Measurements from ENCODE around the gene KRTAP12-4.
"Not testable (repeated sequence)": the region's sequence is repeated elsewhere in the genome, so short reads cannot be mapped to it uniquely, and the experiment has no call there.

Gene KRTAP12-4

DNA sequence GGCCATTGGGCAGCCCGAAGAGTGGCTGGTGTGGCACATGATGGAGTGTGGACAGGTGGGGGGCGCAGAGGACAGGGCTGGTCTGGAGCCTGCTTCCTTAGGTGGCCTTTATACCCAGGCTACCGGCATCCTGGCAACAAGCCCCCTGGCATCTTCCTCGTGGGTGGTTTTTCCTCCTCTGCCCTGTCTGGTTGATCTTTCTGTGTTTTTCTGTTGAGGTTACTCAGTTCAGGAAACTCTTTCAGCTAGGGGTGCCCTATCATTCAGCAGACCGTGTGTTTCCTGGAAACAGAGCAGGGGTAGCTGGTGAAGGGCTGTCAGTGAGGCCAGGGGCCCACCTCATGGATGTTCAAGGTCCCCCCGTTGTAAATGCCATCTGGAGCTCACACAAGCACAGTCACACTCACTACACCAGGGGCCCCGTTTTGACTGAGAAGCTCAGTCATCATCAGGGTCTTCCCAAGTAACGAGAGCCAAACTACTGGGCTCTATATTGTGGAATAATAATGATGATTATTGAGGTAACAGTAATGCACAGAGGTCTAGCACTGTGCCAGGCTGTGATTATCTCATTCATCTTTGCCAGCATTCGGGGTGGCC, at the start of gene KRTAP12-4:
TSS of gene KRTAP12-4 (minus strand) at position 84 of the 600 bp plus-strand sequence. CDS start at position 39, 45 bp downstream.
- DNase-seq (ENCODE audit: low read depth in 2 of 2) = no peak

GRCh38 chr21:44703731-44704635, 49.5 kb upstream of the KRTAP12-4 start:
- DNase-seq (ENCODE audit: low read depth in 2 of 2) = no peak

DNA sequence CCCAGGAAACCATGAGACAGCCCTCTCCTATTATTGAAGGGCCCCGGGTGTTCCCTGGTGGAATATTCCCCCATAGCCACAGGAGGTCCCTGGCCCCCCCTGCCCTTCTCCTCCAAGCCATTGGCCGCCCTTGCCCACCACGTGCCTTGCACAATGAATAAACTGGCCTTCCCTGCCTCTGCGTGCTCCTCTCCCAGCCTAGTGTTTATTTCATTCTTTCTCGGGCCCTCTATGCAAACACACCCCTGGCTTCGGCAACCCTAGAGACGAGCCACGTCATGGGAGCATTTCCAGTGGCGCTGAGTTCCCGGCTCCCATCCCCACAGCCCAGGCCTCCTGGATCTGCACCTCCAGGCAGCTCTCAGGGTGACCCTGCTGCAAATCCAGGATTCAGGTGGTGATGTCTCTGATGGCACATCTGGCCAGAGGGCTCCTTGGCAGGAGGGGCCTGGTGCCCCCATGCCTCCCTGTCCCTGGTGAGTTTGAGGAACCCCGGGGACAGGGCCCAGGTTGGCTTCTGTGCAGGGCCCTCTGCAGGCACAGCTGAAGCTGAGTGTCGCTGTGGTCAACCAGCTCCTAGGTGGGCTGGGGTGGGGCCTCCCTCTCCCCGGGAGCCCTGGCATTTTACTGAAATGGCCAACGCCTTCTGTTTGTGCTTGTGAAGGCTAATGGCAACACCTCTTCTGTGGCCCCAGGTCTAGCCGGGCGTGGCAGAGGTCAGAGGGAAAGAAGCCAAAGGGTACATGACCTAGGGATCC, 48.7 kb upstream of the KRTAP12-4 start:
- no peak for DNase-seq (ENCODE audit: low read depth in 2 of 2)

GRCh38 chr21:44702111-44702972, 47.9 kb upstream of the KRTAP12-4 start:
- no peak for DNase-seq (ENCODE audit: low read depth in 2 of 2)

DNA sequence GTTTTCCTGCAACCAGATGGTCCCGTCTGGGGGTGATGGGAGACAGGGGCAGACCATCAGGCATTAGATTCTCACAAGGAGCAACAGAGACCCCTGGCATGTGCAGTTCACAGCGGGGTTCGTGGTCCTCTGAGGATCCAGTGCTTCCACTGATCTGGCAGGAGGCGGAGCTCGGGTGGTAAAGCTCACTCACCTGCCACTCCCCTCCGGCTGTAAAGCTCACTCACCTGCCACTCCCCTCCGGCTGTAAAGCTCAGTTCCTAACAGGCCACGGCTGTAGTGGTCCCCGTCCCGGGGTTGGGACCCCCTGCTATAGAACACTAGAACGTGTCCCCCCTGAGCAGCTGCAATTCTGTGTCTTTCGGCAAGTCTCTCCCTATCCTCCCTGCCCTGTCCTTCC, 47.1 kb upstream of the KRTAP12-4 start:
- no peak for DNase-seq (ENCODE audit: low read depth in 2 of 2)

GRCh38 chr21:44701023-44701400, 46.6 kb upstream of the KRTAP12-4 start:
- no peak for DNase-seq (ENCODE audit: low read depth in 2 of 2)

- DNase-seq (ENCODE audit: low read depth in 2 of 2) = no peak
Measured at GRCh38 chr21:44700101-44701022, 45.9 kb upstream of the KRTAP12-4 start.

DNA sequence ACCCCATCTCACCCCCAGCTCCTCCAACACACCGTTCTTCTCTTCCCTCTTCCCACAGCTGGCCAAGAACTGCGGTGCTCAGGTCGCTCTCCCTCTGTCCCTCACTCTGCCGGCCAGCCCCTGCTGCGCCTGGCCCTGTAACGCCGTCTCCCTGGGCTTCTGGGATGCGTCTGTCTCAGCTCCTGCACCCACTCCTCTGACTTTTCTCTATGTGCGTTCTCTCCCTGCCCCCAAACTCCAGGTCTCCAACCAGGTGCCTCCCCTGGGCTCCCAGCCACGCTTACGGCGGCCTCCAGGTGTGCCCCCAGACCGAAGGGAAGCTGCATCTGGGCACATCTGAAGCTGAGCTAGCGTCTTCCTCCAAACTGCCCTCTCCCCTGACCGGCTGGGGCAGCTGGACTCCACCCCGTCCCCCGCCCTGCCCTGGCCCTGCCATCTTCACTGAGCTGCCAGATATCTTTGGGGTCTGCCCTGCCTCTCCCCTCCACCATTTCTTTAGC, 45.1 kb upstream of the KRTAP12-4 start:
- DNase-seq (ENCODE audit: low read depth in 2 of 2) = no peak

GRCh38 chr21:44697811-44698734, 43.6 kb upstream of the KRTAP12-4 start:
- DNase-seq (ENCODE audit: low read depth in 2 of 2) = no peak

GRCh38 chr21:44697172-44697810, 42.8 kb upstream of the KRTAP12-4 start, which contains the start of gene KRTAP10-12:
TSS of gene KRTAP10-12 (plus strand) at chr21:44697172. CDS start at chr21:44697202, 30 bp downstream.
- not testable (repeated sequence) for DNase-seq (ENCODE audit: low read depth in 2 of 2)

- no peak for DNase-seq (ENCODE audit: low read depth in 2 of 2)
Measured at GRCh38 chr21:44696572-44696971, 42.1 kb upstream of the KRTAP12-4 start.

- no peak for DNase-seq (ENCODE audit: low read depth in 2 of 2)
Measured at GRCh38 chr21:44695641-44696040, 41.2 kb upstream of the KRTAP12-4 start.

DNA sequence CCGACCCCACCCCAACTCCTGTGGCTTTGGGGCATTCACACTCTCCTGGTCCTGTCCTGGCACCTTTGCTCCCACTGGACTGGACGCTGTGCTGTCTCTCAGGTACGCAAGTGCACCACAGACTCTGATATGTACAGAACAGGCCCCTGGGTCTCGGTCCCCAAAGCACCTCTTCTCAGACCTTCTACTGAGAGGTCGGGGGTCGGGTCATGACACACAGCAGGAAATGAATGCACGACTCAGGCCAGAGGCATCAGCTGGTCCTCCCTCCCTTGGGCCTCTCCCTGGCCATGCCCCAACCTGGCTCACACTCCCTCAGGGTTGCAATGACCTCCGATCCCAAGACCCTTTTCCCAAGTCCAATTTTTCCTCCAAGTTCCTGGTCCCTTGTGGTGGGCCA, 40.7 kb upstream of the KRTAP12-4 start:
- no peak for DNase-seq (ENCODE audit: low read depth in 2 of 2)

DNA sequence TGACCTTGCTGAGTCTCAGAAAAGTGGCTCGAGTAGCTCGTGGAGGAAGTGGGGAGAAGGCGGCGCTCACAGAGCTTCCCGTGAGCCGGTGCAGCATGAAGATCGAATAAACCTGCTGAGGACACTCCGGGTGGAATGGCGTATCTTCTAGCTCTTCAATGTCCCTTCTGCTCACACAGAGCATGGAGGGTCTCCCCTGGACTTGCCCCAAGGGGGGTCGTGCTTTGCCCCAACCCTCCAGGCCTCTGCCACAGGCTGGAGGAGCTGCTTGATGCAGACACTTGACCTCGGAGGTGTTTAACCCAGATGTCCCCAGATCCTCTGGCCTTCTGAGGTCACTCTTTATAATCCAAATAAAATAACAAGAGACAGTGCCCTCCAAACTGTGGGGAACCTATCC, 40.3 kb upstream of the KRTAP12-4 start:
- DNase-seq (ENCODE audit: low read depth in 2 of 2) = no peak

GRCh38 chr21:44692798-44693512, 38.5 kb upstream of the KRTAP12-4 start:
- DNase-seq (ENCODE audit: low read depth in 2 of 2) = no peak

DNA sequence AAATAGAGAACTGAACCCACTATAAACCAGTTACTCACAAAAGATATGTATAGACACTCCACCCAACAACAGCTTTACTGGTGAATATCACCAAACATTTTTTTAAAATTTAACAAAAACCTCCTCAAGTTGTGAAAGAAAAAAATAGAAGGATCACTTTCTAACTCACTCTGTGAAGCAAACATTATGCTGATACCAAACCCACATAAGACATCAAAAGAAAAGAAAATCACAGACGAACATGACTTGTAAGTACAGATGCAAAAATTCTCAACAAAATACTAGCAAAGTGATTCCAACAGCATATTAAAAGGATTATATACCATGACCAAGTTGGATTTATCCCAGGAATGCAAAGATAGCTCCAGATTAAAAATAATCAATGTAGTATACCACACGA, 37.2 kb upstream of the KRTAP12-4 start:
- DNase-seq (ENCODE audit: low read depth in 2 of 2) = no peak

- not testable (repeated sequence) for DNase-seq (ENCODE audit: low read depth in 2 of 2)
Measured at GRCh38 chr21:44689740-44690139, 35.3 kb upstream of the KRTAP12-4 start.

- no peak for DNase-seq (ENCODE audit: low read depth in 2 of 2)
Measured at GRCh38 chr21:44687671-44688070, 33.2 kb upstream of the KRTAP12-4 start.
